Left lobe of liver (tissue), 2 donors: ENCODE data around the gene MAP4K2. TPM values are rescaled to one million over a fixed set of nuclear protein-coding genes. Genes with fewer than 3 reads are reported as not detected.

Experiments used
- ATAC-seq: fragments of 200-7000 bp; cut with Tn5 transposase; one replicate; pipeline ENCODE4 v1.9.1; 2020; ENCODE audit warnings: mild to moderate bottlenecking, moderate library complexity
- DNase-seq: peaks from one replicate; pipeline ENCODE4 v3.0.0-alpha.2; 2020; ENCODE audit warnings: low spot score
- total RNA-seq: library from RNA; stranded (reverse); gene quantifications from one replicate; pipeline ENCODE4 v1.2.1, GENCODE V29; 2021
- donor health status: DM: no; HTN: no; CAD: no; lungs with moderate emphysema.
- donor health status: DM: no; HTN: yes; CAD: no.

The MAP4K2 gene
- total RNA-seq, 1 donor from 2014 or later = 6.6 TPM

DNA sequence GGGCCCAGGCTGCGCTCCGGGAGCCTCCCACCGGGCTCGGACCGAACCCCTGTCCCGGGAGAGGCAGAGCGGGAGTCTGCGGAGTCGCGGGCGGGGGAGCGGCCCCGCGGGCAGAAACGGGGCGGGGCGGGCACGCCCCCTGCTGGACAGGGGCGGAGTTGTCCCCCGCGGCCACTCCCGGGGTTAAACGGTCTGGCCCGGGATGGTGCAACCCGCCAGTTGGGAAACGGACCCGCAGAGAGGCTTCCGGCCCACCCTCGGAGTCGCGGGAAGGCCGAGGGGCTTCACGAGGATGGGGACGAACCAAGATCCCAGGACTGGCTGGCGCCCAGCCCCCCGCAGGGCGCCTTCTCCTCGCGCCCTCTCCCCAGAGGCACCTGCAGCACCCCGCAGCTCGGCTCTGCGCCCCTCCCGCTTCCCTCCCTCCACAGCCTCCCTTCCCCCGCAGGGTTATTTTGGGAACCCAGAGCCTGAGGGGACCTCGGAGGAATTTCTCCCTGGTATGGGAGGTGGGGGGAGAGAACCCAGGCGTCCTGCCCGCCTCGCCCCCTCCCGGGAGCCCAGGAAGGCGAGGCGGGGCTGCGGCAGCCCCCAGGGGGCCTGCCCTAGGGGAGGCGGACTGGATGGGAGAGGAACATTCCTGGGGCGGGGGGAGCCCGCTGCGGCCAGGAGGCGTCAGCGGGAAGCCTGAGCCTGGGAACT, 60.0 kb downstream of the MAP4K2 start:
- ATAC-seq = peak; percentile 89
- peak; percentile 86 for DNase-seq

DNA sequence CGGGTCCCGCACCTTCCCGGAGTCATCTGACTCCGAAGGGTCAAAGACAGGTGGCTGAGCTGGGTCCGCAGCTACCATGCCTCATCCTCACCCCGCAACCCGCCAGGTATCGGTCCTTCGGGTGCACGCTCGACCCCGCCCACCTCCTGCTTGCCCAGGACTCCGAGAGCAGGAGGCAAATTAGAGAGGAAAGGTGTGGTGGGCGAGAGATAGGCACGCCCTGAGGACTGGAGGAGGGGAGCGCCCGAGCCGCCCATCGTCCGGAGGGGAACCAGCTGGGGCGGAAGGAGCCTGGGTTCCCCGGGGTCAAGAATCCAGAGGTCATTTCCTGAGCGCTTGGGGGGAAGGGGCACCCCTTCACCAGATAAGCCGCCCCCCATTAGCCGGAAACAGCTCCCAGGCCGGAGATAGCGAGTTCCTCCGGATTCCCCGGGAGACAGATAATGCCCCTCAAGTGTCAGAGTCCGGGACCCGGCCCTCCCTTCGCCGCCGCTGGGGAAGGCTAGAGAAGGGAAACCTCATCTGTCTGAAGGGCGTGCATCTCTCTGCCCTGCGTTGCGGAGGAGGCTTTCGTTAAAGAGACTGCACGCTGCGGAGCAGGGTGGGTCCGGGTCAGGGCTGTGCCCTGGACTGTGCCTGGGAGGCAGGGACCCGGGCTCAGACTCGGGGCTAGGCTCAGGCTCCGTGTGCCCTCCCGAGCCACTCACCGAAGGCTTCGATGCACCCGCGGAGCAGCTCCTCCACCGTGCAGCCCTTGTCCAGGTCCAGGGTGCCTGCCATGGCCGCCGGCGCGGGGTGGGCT, 60.7 kb downstream of the MAP4K2 start:
- ATAC-seq = peak; percentile 23
- no peak for DNase-seq

- ATAC-seq = no peak
- no peak for DNase-seq
These were observed 61.5 kb downstream of the MAP4K2 start for GRCh38 chr11:64741375-64742086.

DNA sequence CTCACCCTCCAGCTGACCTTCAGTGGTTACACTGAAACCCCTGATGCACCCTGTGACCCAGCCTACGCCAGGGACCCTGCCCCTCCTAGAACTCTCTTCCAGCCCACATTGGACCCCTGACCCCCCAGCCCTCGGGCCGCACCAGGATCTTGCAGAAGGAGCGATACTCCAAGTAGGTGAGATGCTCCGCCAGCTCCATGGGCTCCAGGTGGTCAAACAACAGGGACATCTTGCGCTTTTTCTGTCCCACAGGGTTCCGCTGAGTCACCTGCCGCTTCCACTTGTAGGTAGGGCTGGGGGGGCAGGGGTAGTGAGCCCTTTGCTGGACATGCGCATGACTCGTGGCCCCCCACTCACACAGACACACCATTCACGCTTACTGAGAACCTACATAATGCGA, 63.1 kb downstream of the MAP4K2 start:
- ATAC-seq (no peak), DNase-seq (no peak)

DNA sequence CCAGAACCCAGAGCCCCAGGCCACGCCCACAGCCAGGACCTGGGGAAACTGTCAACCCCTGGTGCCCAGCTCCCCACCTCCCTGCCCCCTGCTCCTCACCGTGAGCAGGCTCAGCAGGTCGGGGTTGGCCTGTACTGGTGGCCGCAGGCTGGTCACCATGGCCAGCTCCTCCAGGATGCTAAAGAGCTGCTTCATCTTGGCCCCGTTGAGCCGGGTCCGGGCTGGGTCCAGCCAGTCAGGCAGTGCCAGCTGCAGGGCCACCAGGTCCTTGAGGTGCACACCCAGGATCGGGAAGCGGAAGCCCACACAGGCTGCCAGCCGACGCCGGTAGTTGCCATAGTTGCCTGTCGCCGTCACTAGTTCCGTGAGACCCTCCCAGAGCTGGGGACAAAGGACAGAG, 66.4 kb downstream of the MAP4K2 start:
- no peak for ATAC-seq
- DNase-seq = no peak

GRCh38 chr11:64735725-64736259, 67.2 kb downstream of the MAP4K2 start:
- no peak for DNase-seq

More at GRCh38 chr11:64735725-64736259, 67.2 kb downstream of the MAP4K2 start:
- ATAC-seq = peak; percentile 80

Other genes starting within 250 kb of the MAP4K2 start
- gene SLC22A11, start 247.3 kb downstream of the MAP4K2 start, total RNA-seq = 0.13 TPM
- not detected for gene SLC22A12, start 212.0 kb downstream of the MAP4K2 start, total RNA-seq
- 0.98 TPM for gene NRXN2, start 80.0 kb downstream of the MAP4K2 start, total RNA-seq
- gene RASGRP2, start 59.1 kb downstream of the MAP4K2 start, total RNA-seq = 4.2 TPM
- gene PYGM, start 43.2 kb downstream of the MAP4K2 start, total RNA-seq = 0.28 TPM
- gene SF1, start 24.7 kb downstream of the MAP4K2 start, total RNA-seq = 104 TPM
- 24.0 TPM for gene MEN1, start 7.3 kb upstream of the MAP4K2 start, total RNA-seq
- gene CDC42BPG, start 41.4 kb upstream of the MAP4K2 start, total RNA-seq = 1.2 TPM
- gene EHD1, start 75.4 kb upstream of the MAP4K2 start, total RNA-seq = 29.9 TPM
- gene ATG2A, start 114.0 kb upstream of the MAP4K2 start, total RNA-seq = 34.0 TPM
- gene PPP2R5B, start 121.5 kb upstream of the MAP4K2 start, total RNA-seq = 9.1 TPM
- gene GPHA2, start 132.7 kb upstream of the MAP4K2 start, total RNA-seq = 0.25 TPM
- not detected for gene MAJIN, start 168.9 kb upstream of the MAP4K2 start, total RNA-seq
- gene BATF2, start 193.8 kb upstream of the MAP4K2 start, total RNA-seq = 2.4 TPM
- gene ARL2, start 210.9 kb upstream of the MAP4K2 start, total RNA-seq = 8.9 TPM
- 8.8 TPM for gene SNX15, start 224.2 kb upstream of the MAP4K2 start, total RNA-seq
- gene SAC3D1, start 238.0 kb upstream of the MAP4K2 start, total RNA-seq = 5.7 TPM